GM19372 (cell line): Measurements from ENCODE around the gene NAP1L4.

Experiments used
- ATAC-seq: cut with Tn5 transposase; IDR thresholded peaks from one replicate; pipeline ENCODE4 v1.9.1; 2021; ENCODE audit warnings: mild to moderate bottlenecking, low read depth, moderate library complexity; ENCODE audit not compliant: unreplicated experiment

The NAP1L4 gene

DNA sequence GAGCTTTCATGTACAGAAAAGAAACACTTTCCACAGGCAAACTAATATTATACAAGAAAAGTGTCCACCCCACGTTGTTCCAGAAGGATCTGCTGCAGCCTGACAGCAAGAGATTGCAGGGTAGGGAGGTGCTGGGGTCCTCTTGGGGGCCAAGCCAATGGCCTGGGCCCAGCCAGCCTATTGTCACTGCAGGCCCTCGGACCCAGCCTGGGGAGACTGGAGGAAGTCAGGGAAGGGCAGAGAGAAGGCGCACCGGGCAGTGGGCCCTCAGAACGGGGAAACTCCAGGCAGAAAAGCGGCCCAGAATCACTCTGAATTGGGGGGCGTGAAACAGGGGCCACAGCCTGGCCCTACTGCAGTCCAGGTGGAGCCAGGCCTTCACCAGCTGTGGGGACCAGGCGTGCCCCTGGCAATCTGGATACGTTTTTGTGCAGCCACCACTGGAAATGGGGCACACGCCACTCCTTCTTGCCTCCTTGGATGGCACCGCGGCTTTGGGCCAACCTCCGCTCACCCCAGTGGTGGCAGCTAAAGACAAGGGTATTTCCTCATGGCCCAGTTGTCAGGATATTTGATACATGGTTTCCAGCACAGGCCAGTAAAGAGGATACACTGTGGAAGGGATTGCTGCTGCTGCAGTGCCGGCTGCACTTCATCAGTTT lies 3.9 kb upstream of the NAP1L4 start:
- no peak for ATAC-seq

DNA sequence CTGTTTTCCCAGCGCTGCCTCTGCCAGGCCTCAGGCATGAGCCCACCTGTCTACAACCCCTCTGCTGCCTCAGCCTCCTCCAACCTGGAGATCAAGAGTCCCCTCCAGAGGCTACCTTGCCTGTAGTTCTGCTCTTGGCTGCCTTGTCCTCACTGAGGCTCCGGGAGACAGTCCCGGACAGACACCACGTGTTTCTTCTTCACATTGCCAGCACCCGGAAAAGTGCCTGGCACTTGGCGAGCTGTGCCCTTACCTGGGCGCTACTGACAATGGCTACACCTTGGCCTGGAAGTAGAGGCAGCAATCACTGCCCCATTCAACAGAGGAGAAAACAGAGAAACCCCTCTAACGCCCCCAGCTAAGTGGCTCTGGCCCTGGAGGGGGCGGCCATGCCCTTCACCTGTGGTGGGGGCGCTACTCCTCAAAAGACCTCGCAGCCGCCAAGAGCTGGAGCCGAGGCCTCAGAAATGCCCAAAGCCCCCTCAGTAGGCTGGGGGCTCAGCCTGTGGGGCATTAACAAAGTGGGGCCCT lies 3.0 kb upstream of the NAP1L4 start:
- no peak for ATAC-seq

DNA sequence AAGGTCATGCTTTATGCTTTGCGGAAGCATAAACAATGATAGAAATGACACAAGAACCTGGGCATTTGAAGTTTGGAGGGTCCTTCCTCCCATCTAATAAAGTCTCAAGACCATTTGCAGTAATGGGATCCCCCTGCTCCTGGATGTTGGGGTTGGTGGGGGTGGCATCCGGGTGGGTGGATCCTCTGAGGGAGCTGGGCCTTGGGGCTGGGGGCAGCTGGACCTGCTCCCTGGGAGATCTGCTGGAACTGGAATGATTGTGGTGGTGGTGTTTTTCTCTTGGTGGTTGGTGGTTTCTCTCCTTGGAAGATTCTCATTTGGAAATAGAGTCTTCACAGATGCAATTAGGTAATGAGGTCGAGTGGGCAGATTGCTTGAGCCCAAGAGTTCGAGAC lies 2.2 kb upstream of the NAP1L4 start:
- no peak for ATAC-seq

DNA sequence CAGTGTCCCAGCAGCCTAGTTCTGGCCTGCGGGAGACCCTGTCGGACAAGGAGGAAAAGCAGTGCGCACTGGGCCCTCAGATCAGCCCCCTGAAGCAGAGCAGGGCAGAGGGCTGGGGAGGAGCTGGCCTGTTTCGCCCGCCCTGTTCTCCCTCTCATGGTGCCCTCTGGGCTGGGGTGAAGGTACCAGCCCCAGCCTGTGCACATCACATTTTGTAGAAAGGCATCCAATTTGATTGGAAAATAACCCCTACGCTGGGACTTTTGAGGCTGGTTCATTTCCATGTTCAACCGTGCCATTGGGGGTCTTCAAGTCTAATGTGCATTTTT lies 832 bp upstream of the NAP1L4 start:
- no peak for ATAC-seq

DNA sequence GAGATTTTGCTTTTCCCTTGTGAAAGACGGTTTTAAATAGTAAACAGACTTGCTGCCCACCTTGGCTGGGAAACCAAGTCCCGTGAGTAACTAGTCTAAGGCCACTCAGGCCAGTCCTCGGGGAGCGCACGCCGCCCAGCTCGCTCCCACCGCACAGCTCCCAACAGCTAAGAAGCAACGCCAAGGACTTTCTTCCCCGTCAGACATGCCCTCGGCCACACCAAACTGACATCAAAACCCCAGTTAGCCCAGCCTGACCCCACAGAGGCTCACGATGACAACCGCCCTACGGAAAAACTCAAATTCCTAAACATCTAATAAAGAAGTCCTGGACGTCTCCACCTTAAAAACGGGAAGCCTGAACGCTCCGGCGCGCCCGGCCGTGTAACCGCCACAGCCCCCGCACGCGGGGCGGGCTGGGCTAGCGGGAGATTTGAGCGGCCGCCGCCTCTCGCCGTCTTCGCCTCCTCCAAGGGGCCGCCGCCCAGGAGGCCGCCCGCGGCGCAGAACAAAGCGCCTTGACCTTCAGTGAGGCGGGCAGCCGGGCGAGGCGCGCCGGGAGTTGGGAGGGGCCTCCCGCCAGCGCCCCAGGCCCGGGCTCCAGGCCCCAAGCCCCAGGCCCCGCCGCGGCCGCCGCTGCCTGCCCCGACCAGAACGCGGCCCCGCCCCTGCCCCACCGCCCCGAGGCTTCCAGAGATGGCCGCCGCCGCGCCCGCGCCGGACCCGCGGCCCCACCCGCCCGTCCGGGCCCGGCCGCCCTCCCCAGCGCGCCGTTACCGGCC lies 486 bp downstream of the NAP1L4 start:
- ATAC-seq: peak; percentile 45

DNA sequence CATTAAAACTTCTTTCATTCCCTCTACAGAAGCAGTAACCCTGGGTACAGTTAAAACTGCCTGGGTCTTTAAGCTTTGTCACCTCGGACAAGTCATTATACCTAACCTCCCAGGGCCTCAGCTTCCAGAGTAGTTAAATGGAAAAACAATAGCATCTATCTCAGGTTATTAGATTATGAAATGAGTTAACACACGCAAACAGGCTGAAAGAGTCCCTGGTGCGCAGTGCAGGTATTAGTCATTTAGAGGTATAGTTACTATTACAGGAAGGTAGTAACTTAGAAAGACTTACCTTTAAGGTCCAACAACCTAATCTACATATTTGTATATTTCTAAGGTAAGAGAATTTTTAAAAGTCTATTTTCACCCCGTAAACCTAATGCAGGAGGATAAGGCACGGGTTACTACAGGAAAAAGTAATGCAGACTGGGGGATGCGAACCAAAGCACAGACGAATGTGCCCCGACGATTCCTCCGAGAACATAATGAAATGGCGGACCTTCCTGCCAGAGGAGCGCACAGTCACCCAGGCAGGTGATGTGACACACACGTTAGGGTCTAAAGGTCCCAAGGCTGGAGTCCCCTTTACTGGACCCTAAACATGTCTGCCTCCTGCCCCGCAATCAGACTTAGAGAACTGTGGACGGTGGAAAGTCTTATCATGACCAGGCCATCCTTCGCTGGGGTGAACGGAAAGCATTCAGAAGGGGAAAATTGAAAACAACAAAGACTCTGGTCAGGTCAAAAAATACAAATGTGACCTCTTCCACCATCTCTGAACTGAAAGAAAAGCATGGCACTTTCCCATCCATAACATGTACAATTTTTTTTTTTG lies 1.3 kb downstream of the NAP1L4 start:
- no peak for ATAC-seq

DNA sequence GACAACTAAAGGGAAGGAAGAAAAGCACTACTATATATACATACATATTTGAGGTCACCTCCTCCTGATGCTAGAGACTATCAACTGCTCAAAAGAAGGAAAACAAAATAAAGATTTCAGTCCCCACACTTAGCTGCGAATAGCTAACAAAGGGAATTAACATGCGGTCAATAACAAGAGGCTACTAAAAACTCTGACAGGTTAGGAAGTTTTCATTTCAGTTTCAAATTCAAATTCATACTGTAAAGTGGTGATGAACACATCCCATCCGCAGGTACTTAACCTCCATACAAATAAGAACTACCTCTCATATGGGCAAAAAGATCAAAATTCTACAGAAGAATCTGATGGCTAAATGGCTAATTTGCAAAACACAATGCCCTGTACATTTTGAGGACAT lies 2.6 kb downstream of the NAP1L4 start:
- no peak for ATAC-seq

DNA sequence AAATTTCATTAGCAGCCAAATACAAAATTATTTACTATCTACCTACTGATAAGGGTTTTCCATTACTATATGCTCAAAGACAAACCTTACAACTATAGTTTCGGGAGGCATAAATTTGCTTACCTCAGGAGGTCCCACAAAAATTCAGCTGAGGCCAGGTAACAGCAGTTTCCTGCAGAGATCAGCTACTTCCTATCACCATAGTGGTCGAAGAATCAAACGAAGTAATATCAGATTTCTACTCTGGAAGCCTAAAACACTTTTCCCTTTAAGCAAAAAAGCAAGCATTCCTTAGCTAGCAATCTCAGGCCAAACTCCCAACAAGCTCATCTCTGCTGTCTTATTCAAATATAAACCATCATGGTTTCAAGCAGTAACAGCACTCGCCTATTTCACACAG lies 3.1 kb downstream of the NAP1L4 start:
- ATAC-seq: no peak

DNA sequence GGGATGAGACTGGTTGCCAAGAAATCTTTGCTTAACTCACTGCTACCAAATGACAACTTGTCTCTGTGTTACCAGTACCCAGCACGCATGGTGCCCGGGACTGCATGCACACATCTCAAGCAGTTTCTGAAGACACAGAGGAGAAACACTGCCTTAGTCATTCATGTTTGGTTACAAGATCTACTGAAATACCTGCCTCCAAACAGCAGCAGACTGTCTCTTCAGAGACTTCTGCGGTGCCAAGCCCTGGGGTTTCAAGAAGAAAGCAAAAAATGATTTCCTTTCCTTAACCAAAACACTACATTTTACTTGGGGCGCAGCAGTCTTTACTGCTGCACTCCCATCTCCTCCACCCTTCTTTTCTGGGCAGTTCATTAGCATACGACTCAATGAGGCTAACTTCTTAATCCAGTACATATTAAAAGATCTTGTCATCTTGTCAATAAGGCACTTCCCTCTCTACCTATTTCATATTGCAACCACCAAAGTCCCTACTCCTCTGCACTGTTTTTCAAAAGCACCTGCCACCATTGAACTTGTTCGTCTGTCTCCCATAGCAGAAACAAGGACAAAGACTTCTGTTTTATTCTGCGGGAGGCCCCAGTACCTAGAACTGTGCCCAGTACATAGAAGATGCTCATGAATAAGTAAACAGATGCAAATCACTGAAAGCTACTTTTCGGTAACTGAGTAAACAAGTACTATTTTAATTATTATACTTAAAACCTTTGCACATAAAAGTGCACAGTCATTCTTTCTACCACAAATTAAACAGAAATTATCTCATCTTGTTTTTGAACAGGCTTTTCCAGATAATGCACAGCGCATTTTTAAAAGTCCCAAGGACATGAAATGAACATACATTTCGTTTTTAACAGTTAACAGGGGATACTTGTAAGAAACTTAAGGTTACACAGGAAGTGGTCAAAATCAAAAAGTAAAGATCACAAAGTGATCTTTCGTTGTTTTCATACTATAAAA lies 4.0 kb downstream of the NAP1L4 start:
- no peak for ATAC-seq

DNA sequence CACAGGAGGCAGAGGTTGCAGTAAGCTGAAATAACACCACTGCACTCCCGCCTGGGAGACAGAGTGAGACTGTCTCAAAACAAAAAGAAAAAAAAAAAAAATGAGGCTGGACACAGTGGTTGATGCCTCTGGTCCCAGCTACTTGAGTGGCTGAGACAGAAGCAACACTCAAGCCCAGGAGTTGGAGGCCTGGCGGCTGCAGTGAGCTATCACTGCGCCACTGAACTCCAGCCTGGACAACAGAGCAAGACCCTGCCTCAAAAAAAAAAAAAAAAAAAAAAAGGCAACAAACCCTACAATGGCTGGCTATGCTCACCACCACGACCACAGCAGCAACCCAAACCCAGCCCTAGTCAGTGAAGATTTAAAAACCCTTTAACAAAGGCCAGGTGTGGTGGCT lies 8.2 kb downstream of the NAP1L4 start:
- no peak for ATAC-seq

DNA sequence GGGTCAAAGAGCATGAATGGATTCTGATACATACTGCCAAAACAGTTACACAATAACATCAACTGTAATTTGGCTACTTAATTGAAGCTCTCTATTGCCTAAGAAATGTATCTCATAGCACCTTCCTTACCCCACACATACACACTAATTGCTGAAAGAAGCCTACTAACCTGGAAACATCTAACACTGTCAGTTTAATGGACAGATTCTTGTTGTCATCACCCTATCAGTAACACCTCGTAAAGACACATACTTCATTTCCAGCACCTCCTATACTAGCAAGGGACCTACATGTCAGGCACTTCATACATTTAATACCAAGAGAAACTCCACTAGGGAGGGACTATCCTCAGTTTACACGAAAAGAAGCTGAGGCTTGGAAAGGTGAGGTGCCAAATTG lies 9.9 kb downstream of the NAP1L4 start:
- no peak for ATAC-seq

DNA sequence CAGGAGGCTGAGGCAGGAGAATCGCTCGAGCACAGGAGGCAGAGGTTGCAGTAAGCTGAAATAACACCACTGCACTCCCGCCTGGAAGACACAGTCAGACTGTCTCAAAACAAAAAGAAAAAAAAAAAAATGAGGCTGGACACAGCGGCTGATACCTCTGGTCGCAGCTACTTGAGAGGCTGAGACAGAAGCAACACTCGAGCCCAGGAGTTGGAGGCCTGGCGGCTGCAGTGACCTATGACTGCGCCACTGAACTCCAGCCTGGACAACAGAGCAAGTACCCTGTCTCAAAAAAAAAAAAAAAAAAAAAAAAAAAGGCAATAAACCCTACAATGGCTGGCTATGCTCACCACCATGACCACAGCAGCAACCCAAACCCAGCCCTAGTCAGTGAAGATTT lies 11.0 kb downstream of the NAP1L4 start:
- ATAC-seq: no peak

DNA sequence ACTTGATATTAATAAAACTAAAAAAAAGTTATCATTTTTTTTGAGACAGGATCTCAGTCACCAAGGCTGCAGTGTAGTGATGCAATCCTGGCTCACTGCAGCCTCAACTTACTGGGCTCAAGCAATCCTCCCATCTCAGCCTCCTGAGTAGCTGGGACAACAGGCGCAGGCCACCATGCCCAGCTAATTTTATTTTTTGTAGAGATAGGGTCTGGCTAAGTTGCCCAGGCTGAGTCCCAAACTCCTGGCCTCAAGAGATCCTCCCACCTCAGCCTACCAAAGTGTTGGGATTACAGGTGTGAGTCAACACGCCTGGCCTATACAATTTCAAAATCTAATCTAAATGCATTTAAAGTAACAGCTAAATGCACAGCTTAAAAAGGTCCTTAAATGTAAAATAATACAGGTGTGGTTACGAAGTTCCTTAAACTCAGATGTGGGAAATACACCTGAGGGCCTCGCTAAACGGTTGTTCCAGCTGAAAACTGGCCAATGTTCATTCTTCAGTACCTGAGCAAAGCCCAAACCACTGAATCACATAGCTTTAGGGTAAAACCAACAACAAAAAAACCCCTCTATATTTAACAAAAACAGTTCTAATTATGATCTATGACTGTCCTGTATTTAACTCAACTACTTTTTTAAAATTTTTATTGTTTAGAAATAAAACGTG lies 11.8 kb downstream of the NAP1L4 start:
- ATAC-seq: no peak

DNA sequence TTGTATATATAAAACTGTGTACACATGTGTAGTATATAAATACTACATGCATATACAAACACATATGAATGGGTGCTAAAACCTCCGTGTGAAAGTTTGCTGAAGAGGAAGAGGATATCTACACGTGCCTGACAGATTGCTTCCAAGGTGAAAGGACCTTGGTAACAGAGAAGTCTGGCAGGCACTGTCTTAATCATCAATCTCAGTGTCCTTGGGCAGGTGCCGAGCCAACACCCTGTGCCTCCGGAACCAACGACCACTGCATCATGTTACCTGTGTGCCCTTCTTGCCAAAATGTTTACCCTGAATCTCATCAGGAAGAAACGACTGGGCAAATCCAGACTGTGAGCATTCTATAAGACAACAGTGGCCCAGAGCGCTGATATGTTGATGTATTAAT lies 15.0 kb downstream of the NAP1L4 start:
- ATAC-seq: no peak

DNA sequence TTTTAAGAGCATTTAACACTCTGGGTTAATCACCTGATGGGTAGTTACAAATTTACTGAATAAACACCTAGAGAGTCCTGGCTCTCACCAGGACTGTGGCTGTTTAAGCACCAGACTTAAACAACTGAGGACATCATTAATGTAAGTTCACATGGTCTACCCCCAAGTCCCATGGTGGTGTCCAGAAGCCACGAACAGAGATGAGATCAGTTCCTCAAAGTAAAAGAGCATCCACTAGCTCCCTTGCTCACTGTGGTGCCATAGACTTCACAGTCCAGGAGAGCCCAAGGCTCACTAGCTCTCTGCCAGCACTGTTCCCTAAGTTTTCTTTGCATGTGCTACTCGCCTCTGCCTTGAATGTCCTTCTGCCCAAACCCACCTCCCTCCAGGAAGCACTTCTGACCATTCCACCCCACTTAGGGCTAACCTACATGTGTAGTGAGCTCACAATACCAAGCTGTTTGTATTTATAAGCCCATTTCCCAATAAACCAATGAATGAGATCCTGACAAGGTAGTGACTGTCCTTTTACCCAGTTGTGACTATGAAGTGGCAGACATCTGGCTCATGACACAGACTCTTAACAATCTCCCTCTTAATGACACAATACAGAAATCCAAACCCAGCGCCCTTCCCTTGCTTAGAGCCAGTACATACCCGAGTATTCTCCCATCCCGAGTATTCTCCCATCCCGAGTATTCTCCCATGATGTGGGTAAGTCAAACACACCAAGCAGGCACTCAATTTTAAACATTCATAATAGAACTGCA lies 15.7 kb downstream of the NAP1L4 start:
- no peak for ATAC-seq

DNA sequence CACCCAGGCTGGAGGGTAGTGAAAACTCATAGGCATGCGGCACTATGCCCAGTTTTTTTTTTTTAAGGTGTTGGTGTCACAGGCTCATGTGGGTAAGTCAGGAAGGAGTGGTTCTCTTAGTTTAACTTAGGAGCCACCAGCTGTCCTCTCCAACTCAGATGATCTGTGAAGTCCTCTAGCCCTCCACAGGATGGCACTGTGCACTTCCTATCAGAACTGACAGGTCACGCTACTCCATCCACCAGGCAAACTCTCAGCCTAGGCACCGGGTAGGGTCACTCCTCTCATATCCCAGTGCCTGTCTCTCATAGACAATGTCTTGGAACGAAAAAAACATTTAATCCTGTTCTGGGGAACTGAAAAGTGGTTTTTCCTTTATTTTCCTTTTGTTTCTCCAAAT lies 16.5 kb downstream of the NAP1L4 start:
- no peak for ATAC-seq

DNA sequence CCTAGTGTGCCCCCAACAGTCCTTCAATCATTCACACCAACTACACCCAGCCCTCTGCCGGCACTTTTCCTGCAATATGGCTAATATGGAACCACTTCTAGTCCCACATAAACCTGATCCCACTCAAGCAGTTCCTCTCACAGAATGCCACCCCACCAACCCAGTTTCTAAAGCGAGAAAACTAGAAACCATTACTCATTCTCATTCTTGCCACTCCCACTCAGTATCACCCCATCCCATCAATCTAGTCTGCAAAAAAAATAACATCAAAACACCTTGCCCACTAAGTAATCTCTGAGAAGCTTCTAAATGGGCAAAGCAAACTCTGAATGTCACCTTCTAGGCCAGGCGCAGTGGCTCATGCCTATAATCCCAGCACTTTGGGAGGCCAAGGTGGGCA lies 17.9 kb downstream of the NAP1L4 start:
- no peak for ATAC-seq

DNA sequence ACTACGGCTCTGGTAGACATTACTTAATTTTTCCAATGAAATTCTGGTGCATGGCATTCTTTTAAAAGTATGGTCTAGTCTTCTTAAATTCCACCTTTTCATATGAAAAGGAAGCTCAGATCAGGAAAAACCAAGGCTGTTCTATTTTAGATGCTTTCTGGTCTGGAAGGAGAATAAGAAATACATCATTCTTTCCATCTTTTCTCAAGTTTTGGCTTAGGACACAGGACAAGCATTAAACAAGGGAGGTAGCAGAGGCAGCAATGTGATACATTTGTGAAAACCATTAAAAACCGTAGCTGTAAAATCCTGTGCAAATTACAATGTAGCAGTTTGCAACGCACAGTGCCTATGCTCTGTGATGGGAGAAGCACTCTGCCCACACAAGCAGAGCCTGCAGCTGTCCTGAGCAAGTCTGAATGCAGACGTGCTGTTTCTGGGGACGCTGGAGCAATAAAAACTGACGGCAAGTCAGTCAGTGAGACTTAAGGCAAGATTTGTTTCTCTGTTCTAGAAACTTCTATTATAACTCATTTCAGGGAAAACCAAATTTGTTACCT lies 23.7 kb downstream of the NAP1L4 start:
- no peak for ATAC-seq

DNA sequence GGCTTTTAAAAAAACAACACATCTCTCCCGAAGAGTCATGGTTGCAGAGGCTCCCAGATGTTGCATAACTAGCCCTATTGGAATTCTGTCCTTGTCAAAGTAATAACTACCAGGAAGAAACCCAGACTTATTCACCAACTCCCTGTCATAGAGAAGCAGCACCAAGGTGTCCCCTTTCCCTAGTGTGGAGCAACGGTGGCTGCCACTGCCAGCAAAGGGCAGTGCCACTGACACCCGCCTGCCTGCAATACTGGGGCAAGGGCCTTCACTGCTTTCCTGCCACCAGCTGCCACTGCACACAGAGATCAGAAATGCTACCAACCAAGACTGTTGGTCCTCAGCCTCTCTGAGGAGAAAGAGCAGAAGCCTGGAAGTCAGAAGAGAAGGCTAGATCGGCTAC lies 27.3 kb downstream of the NAP1L4 start:
- ATAC-seq: no peak
